B cell (primary cell): ENCODE measurements around the gene LRRC4B. TPM values are rescaled to one million over a fixed set of nuclear protein-coding genes. Genes with fewer than 3 reads are reported as not detected.

Source experiments
- ATAC-seq: fragments of 200-7000 bp; cut with Tn5 transposase; one replicate; pipeline ENCODE4 v1.10.0; 2021; ENCODE audit warnings: low read depth, mild to moderate bottlenecking, moderate number of reproducible peaks, moderate library complexity
- CTCF ChIA-PET: fragments of 350-600 bp; sonication (Branson Sonifier 250); formaldehyde crosslinking; loops from one replicate; lab custom pipeline; 2021; ENCODE audit warnings: antibody characterized with exemption, inconsistent platforms; lab: Charles Lee
- POLR2A ChIA-PET: fragments of 350-600 bp; sonication (Branson Sonifier 250); formaldehyde crosslinking; loops from one replicate; lab custom pipeline; 2021; ENCODE audit warnings: antibody characterized with exemption; lab: Charles Lee
- DNase-seq: peaks from one replicate; pipeline ENCODE4 v3.0.0; 2013
- H2AFZ ChIP-seq: 2 replicates; pipeline ENCODE4 v1.6.1; 2012; ENCODE audit warnings: mild to moderate bottlenecking, low read depth, low read length; ENCODE audit not compliant: insufficient read depth, poor library complexity, severe bottlenecking
- H3K27ac ChIP-seq, 2 donors: 1 replicate in 1 of 2; 2 replicates in 1 of 2; pipeline ENCODE4 v1.5.1; 2012 to 2013; ENCODE audit warnings: low read length in 2 of 2, mild to moderate bottlenecking in 2 of 2, moderate library complexity in 1 of 2
- H3K27me3 ChIP-seq, 4 experiments: fragments of 200-600 bp in 1 of 4; sonication (generic) in 1 of 4; replicated peaks in 1 of 4; 1 replicate in 2 of 4; 2 replicates in 2 of 4; pipeline versions ENCODE4 v1.6.1 to v1.7.0; 2013 to 2016; ENCODE audit warnings: low read length in 3 of 4, mild to moderate bottlenecking in 2 of 4, mixed read lengths in 1 of 4, moderate library complexity in 1 of 4; ENCODE audit not compliant: insufficient read depth in 4 of 4, control insufficient read depth in 3 of 4; ENCODE audit errors: control extremely low read depth in 1 of 4
- H3K36me3 ChIP-seq, 2 experiments: replicated peaks in 1 of 2; 1 replicate in 1 of 2; 2 replicates in 1 of 2; pipeline versions ENCODE4 v1.6.1 to v1.7.1; 2013; ENCODE audit warnings: low read length in 1 of 2; ENCODE audit not compliant: insufficient read depth in 2 of 2, control insufficient read depth in 1 of 2; ENCODE audit errors: control extremely low read depth in 1 of 2, extremely low read depth in 1 of 2
- H3K4me1 ChIP-seq, 2 donors: fragments of 200-600 bp in 1 of 2; sonication (generic) in 1 of 2; 1 replicate in 1 of 2; 2 replicates in 1 of 2; pipeline versions ENCODE4 v1.5.1 to v1.6.1; 2013 to 2017; ENCODE audit warnings: low read length in 2 of 2; ENCODE audit not compliant: control insufficient read depth in 2 of 2, insufficient read depth in 2 of 2
- H3K4me2 ChIP-seq: replicated peaks from 2 replicates; pipeline ENCODE3; 2012; ENCODE audit warnings: mild to moderate bottlenecking, low read depth, low read length; ENCODE audit not compliant: poor library complexity, severe bottlenecking
- H3K4me3 ChIP-seq, 5 experiments: fragments of 200-600 bp in 1 of 5; sonication (generic) in 1 of 5; 1 replicate in 3 of 5; 2 replicates in 2 of 5; pipeline versions ENCODE4 v1.5.1 to v1.7.0; 2011 to 2016; ENCODE audit warnings: low read length in 4 of 5, mild to moderate bottlenecking in 4 of 5, low read depth in 2 of 5, control low read depth in 1 of 5, moderate library complexity in 1 of 5; ENCODE audit not compliant: insufficient read depth in 1 of 5; ENCODE audit errors: control extremely low read depth in 1 of 5, extremely low read depth in 1 of 5
- H3K79me2 ChIP-seq: fragments of 200-600 bp; sonication (generic); one replicate; pipeline ENCODE4 v1.6.0; 2016; ENCODE audit warnings: low read length; ENCODE audit not compliant: control insufficient read depth, insufficient read depth
- H3K9ac ChIP-seq: fragments of 200-600 bp; sonication (generic); 2 replicates; pipeline ENCODE4 v1.6.1; 2017; ENCODE audit warnings: mild to moderate bottlenecking, low read length, moderate library complexity
- H3K9me3 ChIP-seq, 3 donors: one replicate each; pipeline versions ENCODE4 v1.6.1 to v1.7.1; 2013; ENCODE audit warnings: low read length in 2 of 3; ENCODE audit not compliant: control insufficient read depth in 2 of 3, insufficient read depth in 1 of 3; ENCODE audit errors: control extremely low read depth in 1 of 3
- H4K20me1 ChIP-seq: 2 replicates; pipeline ENCODE4 v1.6.0; 2012; ENCODE audit warnings: mild to moderate bottlenecking, low read length; ENCODE audit not compliant: insufficient read depth, control insufficient read depth, poor library complexity, severe bottlenecking
- H3K27ac Mint-ChIP-seq: one replicate; pipeline ENCODE4 v1.8.0; 2021; ENCODE audit warnings: mixed read lengths
- H3K27me3 Mint-ChIP-seq: one replicate; pipeline ENCODE4 v1.8.0; 2021; ENCODE audit warnings: mixed read lengths
- H3K4me1 Mint-ChIP-seq: one replicate; pipeline ENCODE4 v1.8.0; 2021; ENCODE audit warnings: mixed read lengths
- H3K4me3 Mint-ChIP-seq: one replicate; pipeline ENCODE4 v1.8.0; 2021; ENCODE audit warnings: mixed read lengths
- H3K9me3 Mint-ChIP-seq: one replicate; pipeline ENCODE4 v1.8.0; 2022; ENCODE audit warnings: mixed read lengths; ENCODE audit not compliant: insufficient read depth
- CTCF ChIP-seq: fragments of 200-600 bp; IDR thresholded peaks from one replicate; pipeline ENCODE4 v1.8.0; 2022; ENCODE audit warnings: antibody characterized with exemption, mild to moderate bottlenecking
- EZH2 ChIP-seq: IDR thresholded peaks from 2 replicates; pipeline ENCODE4 v1.6.1; 2012; ENCODE audit warnings: borderline replicate concordance, low read depth, mild to moderate bottlenecking, moderate library complexity, low read length; ENCODE audit not compliant: insufficient read depth, poor library complexity, severe bottlenecking
- WGBS: methylation state at CpG from one replicate; pipeline ENCODE4 v1.1.5; 2013; ENCODE audit warnings: missing lambda C conversion rate; ENCODE audit not compliant: insufficient coverage; 5-methylcytosine and 5-hydroxymethylcytosine counted together
- intact Hi-C: fragments of 100-400 bp; cut with micrococcal nuclease; formaldehyde crosslinking; loops from one replicate; pipeline ENCODE4 v1.10.0; 2022
- polyA plus RNA-seq: library from polyadenylated mRNA; depleted of rRNA; stranded (reverse); fragments of >200 nt; gene quantifications from 2 replicates; pipeline ENCODE4 v1.2.3, GENCODE V29; 2012
- total RNA-seq, 2 donors: library from RNA; stranded (reverse); fragments of 120-200 nt in 1 of 2; gene quantifications; 1 replicate in 1 of 2; 2 replicates in 1 of 2; pipeline versions ENCODE4 v1.2.3 to v1.2.4, GENCODE V29; 2013 to 2022

Gene LRRC4B
- total and polyA plus RNA-seq, 2 donors (not counting 1 experiment from before 2014, with no cell fraction given) = 0.03 TPM; not detected in 1

DNA sequence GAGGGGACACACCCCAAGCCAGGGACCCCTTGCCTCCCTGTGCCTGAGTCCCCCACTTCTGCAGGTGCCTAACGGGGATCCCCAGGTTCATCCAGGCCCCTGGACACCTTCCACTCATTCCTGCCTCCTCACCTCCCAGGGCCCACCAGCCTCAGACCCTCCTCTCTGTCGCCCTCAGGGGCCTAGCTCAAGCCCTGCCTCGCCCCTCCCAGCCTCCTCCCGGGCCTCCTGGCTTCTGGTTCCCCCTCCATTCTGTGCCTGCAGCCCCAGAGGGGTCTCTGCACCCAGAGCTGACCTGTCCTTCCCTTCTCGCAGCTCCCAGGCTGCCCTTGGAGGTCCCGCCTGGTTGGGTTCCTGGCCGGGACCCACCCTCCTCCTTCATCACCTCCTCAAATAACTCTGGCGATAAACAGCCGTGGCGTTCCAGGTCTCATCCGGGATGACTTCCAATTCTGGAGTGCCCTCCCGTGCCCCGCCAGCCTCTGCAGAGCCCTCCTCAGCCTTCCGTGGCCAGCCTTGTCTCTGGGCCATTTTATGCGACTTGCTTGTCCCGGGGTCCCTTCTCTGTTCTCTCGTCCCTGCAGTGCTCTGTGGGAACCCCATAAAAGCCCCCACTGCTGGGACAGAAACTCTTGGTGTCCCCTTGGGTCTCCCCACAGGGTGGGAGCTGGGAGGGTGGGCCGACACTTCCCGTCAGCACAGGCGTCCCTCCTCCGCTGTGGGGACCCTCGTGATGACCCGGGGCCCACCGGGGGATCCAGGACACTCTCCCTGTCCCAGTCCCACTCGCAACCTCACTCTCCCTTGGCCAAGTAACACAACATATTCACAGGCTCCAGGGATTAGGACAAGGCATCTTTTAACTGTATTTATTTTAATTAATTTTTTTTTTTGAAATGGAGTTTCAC, 66.4 kb downstream of the LRRC4B start:
- WGBS = 92% methylated on average over 21 of the region's 25 CpGs
- no peak overlapping the region for H3K27ac ChIP-seq
- H3K9me3 ChIP-seq = peaks cover 0 to 3% (median 0%) of the 10 kb centered on the region in 3 donors
- H3K9ac ChIP-seq = no peak overlapping the region
- no peak overlapping the region for H3K27ac Mint-ChIP-seq
- H3K4me3 ChIP-seq = no peak overlapping the region
- no peaks in the 10 kb centered on the region for H3K27me3 Mint-ChIP-seq
- no peaks in the 10 kb centered on the region for H3K79me2 ChIP-seq
- ChIA-PET POLR2A (no interaction called here), CTCF (no interaction called here)
- no peaks in the 10 kb centered on the region for H3K27me3 ChIP-seq
- H2AFZ ChIP-seq = no peak overlapping the region
- no peaks in the 10 kb centered on the region for H3K9me3 Mint-ChIP-seq
- no peaks in the 10 kb centered on the region for H4K20me1 ChIP-seq
- no peaks in the 10 kb centered on the region for H3K4me1 Mint-ChIP-seq
- no peaks in the 10 kb centered on the region for H3K4me1 ChIP-seq
- no peak for ATAC-seq
- H3K4me3 Mint-ChIP-seq = no peak overlapping the region
- H3K36me3 ChIP-seq = no peaks in the 10 kb centered on the region
- intact Hi-C loops = no loop called here
- no peak overlapping the region for H3K4me2 ChIP-seq
- TF ChIP-seq EZH2 (no peak), CTCF (no peak)
- no peak for DNase-seq

GRCh38 chr19:50501186-50501567, 67.1 kb downstream of the LRRC4B start:
- Histone ChIP-seq H3K27me3 (no peaks in the 10 kb centered on the region), H2AFZ (no peak overlapping the region), H3K36me3 (no peaks in the 10 kb centered on the region), H3K27ac (no peak overlapping the region), H3K4me2 (no peak overlapping the region), H3K4me3 (no peak overlapping the region), H3K9me3 (peaks cover 0 to 3% (median 0%) of the 10 kb centered on the region in 3 donors), H4K20me1 (no peaks in the 10 kb centered on the region), H3K9ac (no peak overlapping the region), H3K79me2 (no peaks in the 10 kb centered on the region), H3K4me1 (no peaks in the 10 kb centered on the region)
- H3K4me1 Mint-ChIP-seq = no peaks in the 10 kb centered on the region
- no peaks in the 10 kb centered on the region for H3K27me3 Mint-ChIP-seq
- POLR2A ChIA-PET = no interaction called here
- CTCF ChIA-PET = no interaction called here
- no peak for ATAC-seq
- no peak for TF ChIP-seq EZH2
- TF ChIP-seq CTCF = no peak
- no peak overlapping the region for H3K27ac Mint-ChIP-seq
- intact Hi-C loops = no loop called here
- no peak overlapping the region for H3K4me3 Mint-ChIP-seq
- no peak for DNase-seq
- no peaks in the 10 kb centered on the region for H3K9me3 Mint-ChIP-seq
- WGBS = 84% methylated on average over 12 of the region's 12 CpGs
